ENCODE results near the gene MATK.
"Not testable (repeated sequence)": the region's sequence is repeated elsewhere in the genome, so short reads cannot be mapped to it uniquely, and the experiment has no call there.

MATK gene

GRCh38 chr19:3821857-3822364 is 35.7 kb upstream of the MATK start:
- no peak for DNase-seq (ENCODE audit: low spot score)
- Histone ChIP-seq H3K27ac (no peak overlapping the region), H3K4me3 (no peak overlapping the region)
- peak; percentile 88 for TF ChIP-seq CTCF (IDR thresholded peaks at IDR 0.05)

- Histone ChIP-seq H3K4me3 (no peak overlapping the region), H3K27ac (no peak overlapping the region)
- DNase-seq (ENCODE audit: low spot score): no peak
- no peak for TF ChIP-seq CTCF (IDR thresholded peaks at IDR 0.05)
Measured at GRCh38 chr19:3821156-3821555, 35.0 kb upstream of the MATK start.

GRCh38 chr19:3819989-3820388 is 33.8 kb upstream of the MATK start:
- Histone ChIP-seq H3K27ac (no peak overlapping the region), H3K4me3 (no peak overlapping the region)
- no peak for DNase-seq (ENCODE audit: low spot score)
- TF ChIP-seq CTCF (IDR thresholded peaks at IDR 0.05): no peak

- Histone ChIP-seq H3K27ac (no peak overlapping the region), H3K4me3 (no peak overlapping the region)
- DNase-seq (ENCODE audit: low spot score): no peak
- no peak for TF ChIP-seq CTCF (IDR thresholded peaks at IDR 0.05)
Measured at GRCh38 chr19:3818918-3819317, 32.7 kb upstream of the MATK start.

GRCh38 chr19:3818466-3818865 is 32.3 kb upstream of the MATK start:
- H3K27ac ChIP-seq: no peak overlapping the region
- H3K4me3 ChIP-seq: no peak overlapping the region
- TF ChIP-seq CTCF (IDR thresholded peaks at IDR 0.05): no peak
- no peak for DNase-seq (ENCODE audit: low spot score)

- Histone ChIP-seq H3K4me3 (no peak overlapping the region), H3K27ac (no peak overlapping the region)
- TF ChIP-seq CTCF (IDR thresholded peaks at IDR 0.05): no peak
- no peak for DNase-seq (ENCODE audit: low spot score)
Measured at GRCh38 chr19:3817761-3818160, 31.6 kb upstream of the MATK start.

- H3K4me3 ChIP-seq: no peak overlapping the region
- DNase-seq (ENCODE audit: low spot score): no peak
- TF ChIP-seq CTCF (IDR thresholded peaks at IDR 0.05): no peak
- no peak overlapping the region for H3K27ac ChIP-seq
Measured at GRCh38 chr19:3816566-3817218, 30.5 kb upstream of the MATK start.

- DNase-seq (ENCODE audit: low spot score); H3K27ac ChIP-seq; H3K4me3 ChIP-seq: not testable (repeated sequence)
Measured at GRCh38 chr19:3816148-3816547, 30.0 kb upstream of the MATK start.
